Esophagus squamous epithelium (tissue), 4 donors: ENCODE data around the gene ZNF267.

Experiments used
- POLR2A ChIP-seq, 4 donors: fragments of 450-650 bp; IDR thresholded peaks; one replicate each; pipeline ENCODE4 v1.6.1; 2017; ENCODE audit warnings: antibody characterized with exemption in 4 of 4, mild to moderate bottlenecking in 4 of 4, moderate library complexity in 3 of 4
- TF ChIP-seq, protein P1 (sequence below), 6 experiments: fragments of 450-650 bp in 4 of 6; fragments of 200-600 bp in 2 of 6; sonication (generic) in 2 of 6; IDR thresholded peaks; one replicate each; pipeline ENCODE4 v1.5.1; 2016 to 2019; ENCODE audit warnings: antibody characterized with exemption in 6 of 6, mild to moderate bottlenecking in 4 of 6, moderate library complexity in 4 of 6

DNA sequence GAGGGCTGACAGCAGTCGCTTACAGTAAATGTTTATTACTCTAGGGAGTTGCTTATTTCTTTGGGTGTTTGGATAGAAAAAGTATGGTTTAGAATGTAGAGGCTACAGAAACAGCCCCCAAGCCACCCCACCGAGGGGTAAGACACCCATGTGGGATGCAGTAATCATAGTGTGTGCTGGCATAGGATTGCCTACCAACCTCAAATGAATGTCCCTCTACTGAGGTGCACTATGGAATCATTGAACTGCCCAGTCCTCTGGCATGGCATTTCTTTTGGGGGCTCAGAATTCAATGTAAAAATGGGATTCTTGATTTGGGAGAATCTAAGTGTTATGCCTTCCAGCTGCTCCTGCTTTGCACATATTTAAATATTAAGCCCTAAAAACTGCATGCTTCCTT lies 46.8 kb downstream of the ZNF267 start:
- TF ChIP-seq, protein P1, sequence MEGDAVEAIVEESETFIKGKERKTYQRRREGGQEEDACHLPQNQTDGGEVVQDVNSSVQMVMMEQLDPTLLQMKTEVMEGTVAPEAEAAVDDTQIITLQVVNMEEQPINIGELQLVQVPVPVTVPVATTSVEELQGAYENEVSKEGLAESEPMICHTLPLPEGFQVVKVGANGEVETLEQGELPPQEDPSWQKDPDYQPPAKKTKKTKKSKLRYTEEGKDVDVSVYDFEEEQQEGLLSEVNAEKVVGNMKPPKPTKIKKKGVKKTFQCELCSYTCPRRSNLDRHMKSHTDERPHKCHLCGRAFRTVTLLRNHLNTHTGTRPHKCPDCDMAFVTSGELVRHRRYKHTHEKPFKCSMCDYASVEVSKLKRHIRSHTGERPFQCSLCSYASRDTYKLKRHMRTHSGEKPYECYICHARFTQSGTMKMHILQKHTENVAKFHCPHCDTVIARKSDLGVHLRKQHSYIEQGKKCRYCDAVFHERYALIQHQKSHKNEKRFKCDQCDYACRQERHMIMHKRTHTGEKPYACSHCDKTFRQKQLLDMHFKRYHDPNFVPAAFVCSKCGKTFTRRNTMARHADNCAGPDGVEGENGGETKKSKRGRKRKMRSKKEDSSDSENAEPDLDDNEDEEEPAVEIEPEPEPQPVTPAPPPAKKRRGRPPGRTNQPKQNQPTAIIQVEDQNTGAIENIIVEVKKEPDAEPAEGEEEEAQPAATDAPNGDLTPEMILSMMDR (IDR thresholded peaks at IDR 0.05): no peak
- no peak for TF ChIP-seq POLR2A (IDR thresholded peaks at IDR 0.05)
